ENCODE data around the gene NEK9. TPM values are rescaled to one million over a fixed set of nuclear protein-coding genes. Genes with fewer than 3 reads are reported as not detected.

NEK9 gene
- total and polyA plus RNA-seq, 9 of the 15 experiments (the other 6 are each of a cell fraction or from before 2014, with no cell fraction given) = 2.8 to 39.6 (median 19.8) TPM

GRCh38 chr14:75143761-75144527 is 17.1 kb upstream of the NEK9 start:
- H3K9me1 ChIP-seq (ENCODE audit: control insufficient read depth, insufficient read depth, low read length) = no peaks in the 10 kb centered on the region
- no peaks in the 10 kb centered on the region for H3K4me1 ChIP-seq (replicated peaks in 1 of 2; ENCODE audit: control insufficient read depth in 2 of 2, insufficient read depth in 2 of 2, low read length in 2 of 2)
- H3K4me2 ChIP-seq (ENCODE audit: insufficient read depth, low read length) = no peak overlapping the region
- no peaks in the 10 kb centered on the region for H3K9me3 ChIP-seq (replicated peaks; ENCODE audit: control insufficient read depth, insufficient read depth, low read depth, low read length)
- no peak for DNase-seq (ENCODE audit: extremely low read depth in 1 of 4, low spot score in 3 of 4)
- peaks cover 11% of the 10 kb centered on the region for H3K79me2 ChIP-seq (ENCODE audit: control insufficient read depth, insufficient read depth, low read length)
- intact Hi-C loops (cut with micrococcal nuclease) = no loop called here
- in situ Hi-C loops (cut with MboI) = loop anchor here (10.0 to 25.0 kb wide), 2 partner anchors 341 to 518 kb away; partner anchors contain the start of genes ERG28 and TTLL5
- FAIRE-seq = no peak
- H3K36me3 ChIP-seq (ENCODE audit: control insufficient read depth, insufficient read depth, low read length) = peaks cover 36% of the 10 kb centered on the region
- no peak overlapping the region for H3K27ac ChIP-seq (ENCODE audit: extremely low read depth, low read depth, low read length)
- CTCF ChIA-PET (ENCODE audit: low intra/inter-chr PET ratio) = interaction anchor here (0.7 kb wide), 1 partner anchor 12 kb away, joined by 5 read pairs; no protein-coding TSS in a partner anchor
- H2AFZ ChIP-seq (ENCODE audit: low read depth, low read length) = no peak overlapping the region
- no peaks in the 10 kb centered on the region for H4K20me1 ChIP-seq (replicated peaks; ENCODE audit: control insufficient read depth, insufficient read depth, low read length)
- POLR2A ChIA-PET = interaction anchor here (0.5 to 1.0 kb wide), 3 partner anchors 17 to 159 kb away, joined by 3 read pairs; partner anchors contain the start of gene NEK9
- no TSS peak for BruUV-seq (replicated peaks)
- H3K27me3 ChIP-seq (ENCODE audit: control insufficient read depth in 2 of 2, insufficient read depth in 2 of 2, low read length in 2 of 2) = no peaks in the 10 kb centered on the region
- no peak overlapping the region for H3K9ac ChIP-seq (ENCODE audit: insufficient read depth in 1 of 2, low read depth in 2 of 2, low read length in 2 of 2)
- no peak for TF ChIP-seq POLR2B (IDR thresholded peaks at IDR 0.05; ENCODE audit: low read depth, partially characterized antibody)
- H3K4me3 ChIP-seq = no peak overlapping the region
- no peak for ATAC-seq
- WGBS (ENCODE audit: insufficient coverage, low coverage, missing lambda C conversion rate) = 90% methylated on average over 6 of the region's 9 CpGs

GRCh38 chr14:75142494-75142893 is 15.6 kb upstream of the NEK9 start:
- Histone ChIP-seq H3K4me2 (ENCODE audit: insufficient read depth, low read length) (no peak overlapping the region), H3K36me3 (ENCODE audit: control insufficient read depth, insufficient read depth, low read length) (peaks cover 38% of the 10 kb centered on the region), H3K9ac (ENCODE audit: insufficient read depth in 1 of 2, low read depth in 2 of 2, low read length in 2 of 2) (no peak overlapping the region), H3K9me3 (replicated peaks; ENCODE audit: control insufficient read depth, insufficient read depth, low read depth, low read length) (no peaks in the 10 kb centered on the region), H3K4me3 (no peak overlapping the region), H3K27me3 (ENCODE audit: control insufficient read depth in 2 of 2, insufficient read depth in 2 of 2, low read length in 2 of 2) (no peaks in the 10 kb centered on the region), H4K20me1 (replicated peaks; ENCODE audit: control insufficient read depth, insufficient read depth, low read length) (no peaks in the 10 kb centered on the region), H3K27ac (ENCODE audit: extremely low read depth, low read depth, low read length) (no peak overlapping the region), H2AFZ (ENCODE audit: low read depth, low read length) (no peak overlapping the region), H3K4me1 (replicated peaks in 1 of 2; ENCODE audit: control insufficient read depth in 2 of 2, insufficient read depth in 2 of 2, low read length in 2 of 2) (no peaks in the 10 kb centered on the region), H3K79me2 (ENCODE audit: control insufficient read depth, insufficient read depth, low read length) (peaks cover 11% of the 10 kb centered on the region; the same call in 2 of the 3 replicates), H3K9me1 (ENCODE audit: control insufficient read depth, insufficient read depth, low read length) (no peaks in the 10 kb centered on the region)
- no peak for DNase-seq (ENCODE audit: extremely low read depth in 1 of 4, low spot score in 3 of 4)
- in situ Hi-C loops (cut with MboI) (loop anchor here (10.0 to 25.0 kb wide), 2 partner anchors 342 to 520 kb away; partner anchors contain the start of genes ERG28 and TTLL5), intact Hi-C loops (cut with micrococcal nuclease) (no loop called here)
- no peak for FAIRE-seq
- no peak for ATAC-seq
- no TSS peak for BruUV-seq (replicated peaks)
- ChIA-PET POLR2A (no interaction called here), CTCF (ENCODE audit: low intra/inter-chr PET ratio) (interaction anchor here (1.2 kb wide), 1 partner anchor 154 kb away, joined by 7 read pairs; no protein-coding TSS in a partner anchor)
- WGBS (ENCODE audit: insufficient coverage, low coverage, missing lambda C conversion rate) = 42% methylated on average over 1 of the region's 1 CpG
- TF ChIP-seq, protein P1, sequence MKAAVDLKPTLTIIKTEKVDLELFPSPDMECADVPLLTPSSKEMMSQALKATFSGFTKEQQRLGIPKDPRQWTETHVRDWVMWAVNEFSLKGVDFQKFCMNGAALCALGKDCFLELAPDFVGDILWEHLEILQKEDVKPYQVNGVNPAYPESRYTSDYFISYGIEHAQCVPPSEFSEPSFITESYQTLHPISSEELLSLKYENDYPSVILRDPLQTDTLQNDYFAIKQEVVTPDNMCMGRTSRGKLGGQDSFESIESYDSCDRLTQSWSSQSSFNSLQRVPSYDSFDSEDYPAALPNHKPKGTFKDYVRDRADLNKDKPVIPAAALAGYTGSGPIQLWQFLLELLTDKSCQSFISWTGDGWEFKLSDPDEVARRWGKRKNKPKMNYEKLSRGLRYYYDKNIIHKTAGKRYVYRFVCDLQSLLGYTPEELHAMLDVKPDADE (conservative IDR thresholded peaks at IDR 0.05; ENCODE audit: control insufficient read depth, low read depth, low read length) = no peak
- TF ChIP-seq SNRNP70 (optimal IDR thresholded peaks at IDR 0.05; ENCODE audit: low read depth, low read length) = no peak
